HepG2 (cell line): ENCODE results near the gene FOXS1. TPM values are rescaled to one million over a fixed set of nuclear protein-coding genes. Genes with fewer than 3 reads are reported as not detected.

Source experiments
- ARNTL ChIP-seq: sonication (generic); formaldehyde crosslinking; IDR thresholded peaks from 2 replicates; pipeline ENCODE4 v1.4.0; 2020; ENCODE audit warnings: mild to moderate bottlenecking, missing genetic modification reagents
- CEBPZ ChIP-seq: IDR thresholded peaks from 2 replicates; pipeline ENCODE4 v1.6.1; 2012; ENCODE audit warnings: low read length, improper control_type of control experiment
- DPF2 ChIP-seq: sonication (generic); formaldehyde crosslinking; IDR thresholded peaks from 2 replicates; pipeline ENCODE4 v1.4.0; 2020; ENCODE audit warnings: mild to moderate bottlenecking, low read depth, missing genetic modification reagents, borderline replicate concordance
- E2F5 ChIP-seq: sonication (generic); formaldehyde crosslinking; conservative IDR thresholded peaks from 2 replicates; pipeline ENCODE4 v1.4.0; 2020; ENCODE audit warnings: missing genetic modification reagents
- ISX ChIP-seq: sonication (generic); formaldehyde crosslinking; conservative IDR thresholded peaks from 2 replicates; pipeline ENCODE4 v1.5.0; 2020; ENCODE audit warnings: missing genetic modification reagents
- JDP2 ChIP-seq: sonication (generic); formaldehyde crosslinking; IDR thresholded peaks from 2 replicates; pipeline ENCODE4 v1.8.1; 2022; ENCODE audit warnings: missing genetic modification reagents, borderline replicate concordance
- KAT2B ChIP-seq: fragments of 150-350 bp; IDR thresholded peaks from 2 replicates; pipeline ENCODE4 v1.6.1; 2014; ENCODE audit warnings: low read depth, low read length, borderline replicate concordance
- LCORL ChIP-seq, 2 experiments: fragments of 450-650 bp in 1 of 2; sonication (generic) in 1 of 2; formaldehyde crosslinking in 1 of 2; IDR thresholded peaks; 2 replicates each; pipeline versions ENCODE4 v1.5.0 to v1.6.1; 2017 to 2020; ENCODE audit warnings: antibody characterized with exemption in 1 of 2, missing genetic modification reagents in 1 of 2
- LRRFIP1 ChIP-seq: sonication (generic); formaldehyde crosslinking; conservative IDR thresholded peaks from 2 replicates; pipeline ENCODE4 v1.4.0; 2020; ENCODE audit warnings: missing genetic modification reagents
- MTF1 ChIP-seq: sonication (generic); formaldehyde crosslinking; IDR thresholded peaks from 2 replicates; pipeline ENCODE4 v1.5.0; 2020; ENCODE audit warnings: missing genetic modification reagents
- NR2C2 ChIP-seq: sonication (generic); formaldehyde crosslinking; IDR thresholded peaks from 2 replicates; pipeline ENCODE4 v1.4.0; 2020; ENCODE audit warnings: missing genetic modification reagents, mild to moderate bottlenecking, moderate library complexity, borderline replicate concordance
- STAG1 ChIP-seq: sonication (generic); formaldehyde crosslinking; IDR thresholded peaks from 2 replicates; pipeline ENCODE4 v1.4.0; 2020; ENCODE audit warnings: missing genetic modification reagents
- TBL1XR1 ChIP-seq: fragments of 150-350 bp; IDR thresholded peaks from 2 replicates; pipeline ENCODE4 v1.6.1; 2014; ENCODE audit warnings: borderline replicate concordance, low read length; ENCODE audit not compliant: partially characterized antibody
- TP53 ChIP-seq: sonication (generic); formaldehyde crosslinking; conservative IDR thresholded peaks from 2 replicates; pipeline ENCODE4 v1.4.0; 2020; ENCODE audit warnings: missing genetic modification reagents
- ZNF274 ChIP-seq: sonication (generic); formaldehyde crosslinking; IDR thresholded peaks from 2 replicates; pipeline ENCODE4 v1.5.1; 2020; ENCODE audit warnings: mild to moderate bottlenecking, missing genetic modification reagents
- ZNF598 ChIP-seq: sonication (generic); formaldehyde crosslinking; IDR thresholded peaks from 2 replicates; pipeline ENCODE4 v1.5.1; 2020; ENCODE audit warnings: mild to moderate bottlenecking, missing genetic modification reagents, borderline replicate concordance
- ZNF772 ChIP-seq: sonication (generic); formaldehyde crosslinking; IDR thresholded peaks from 2 replicates; pipeline ENCODE4 v1.5.0; 2020; ENCODE audit warnings: mild to moderate bottlenecking, missing genetic modification reagents
- polyA plus RNA-seq, 8 experiments: library from polyadenylated mRNA; depleted of rRNA in 3 of 8; stranded (reverse) in 7 of 8; unstranded in 1 of 8; fragments of >200 nt; fragmentation: Illumina TruSeq in 4 of 8; extraction: Trizol in 4 of 8; gene quantifications; 2 replicates each; pipeline versions ENCODE4 v1.2.1 to v1.2.3, GENCODE V29; 2011 to 2016; ENCODE audit warnings: low read depth in 4 of 8, missing spikeins in 1 of 8, mixed read lengths in 1 of 8; ENCODE audit not compliant: insufficient read depth in 1 of 8
- total RNA-seq, 5 experiments: library from RNA; depleted of rRNA; stranded (reverse); fragments of >200 nt; fragmentation: Illumina TruSeq; extraction: Trizol; gene quantifications; 2 replicates each; pipeline ENCODE4 v1.2.3, GENCODE V29; 2016; ENCODE audit warnings: low read depth in 1 of 5
- TF ChIP-seq, protein P1 (sequence below): sonication (generic); formaldehyde crosslinking; IDR thresholded peaks from 2 replicates; pipeline ENCODE4 v1.5.1; 2020; ENCODE audit warnings: mild to moderate bottlenecking, missing genetic modification reagents, moderate library complexity

FOXS1 gene
- total and polyA plus RNA-seq, 2 of the 13 experiments (the other 11 are each of a cell fraction or from before 2014, with no cell fraction given): not detected

DNA sequence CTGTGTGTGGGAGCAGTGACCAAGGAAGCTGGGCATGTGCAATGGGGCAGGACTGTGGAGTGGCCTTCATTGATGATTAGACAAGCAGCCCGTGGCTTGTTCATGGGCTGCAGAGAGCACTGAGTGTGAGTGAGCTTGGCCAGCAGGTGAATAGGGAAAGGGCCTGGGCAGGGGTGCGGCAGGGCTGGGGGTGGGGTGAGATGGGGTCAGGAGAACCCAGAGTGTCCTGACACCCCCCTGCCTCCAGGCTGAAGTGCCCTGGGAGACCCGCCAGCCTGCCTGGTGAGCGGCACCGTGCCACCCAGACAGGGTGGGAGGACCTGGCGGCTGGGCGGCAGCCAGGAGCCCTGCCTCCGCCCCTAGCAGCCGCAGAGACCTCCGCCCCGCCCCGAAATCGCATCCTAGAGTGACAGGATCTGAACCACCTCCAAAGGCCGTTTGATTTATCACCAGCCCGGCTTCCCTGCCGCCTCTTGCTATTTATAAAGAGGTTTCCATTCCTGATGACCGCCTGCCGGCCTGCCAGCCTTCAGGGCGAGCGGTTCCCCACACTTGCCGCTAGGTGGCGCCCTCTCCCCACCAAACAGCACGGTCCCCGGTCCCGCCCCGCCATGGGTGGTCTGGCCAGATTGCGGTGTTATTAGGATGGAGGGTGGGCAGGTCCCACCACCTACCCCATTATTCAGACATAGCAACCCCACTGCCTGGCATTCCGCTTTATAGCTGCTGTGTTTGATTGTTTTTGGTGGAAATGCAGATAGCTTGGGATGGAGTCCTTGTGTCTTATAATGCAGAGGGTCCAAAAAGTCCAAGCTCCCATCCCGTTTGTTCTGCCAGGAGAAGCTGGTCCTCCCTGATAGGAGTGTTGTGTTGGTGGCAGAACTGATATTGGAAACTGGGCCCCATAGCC, 22.7 kb downstream of the FOXS1 start (continued):
- TF ChIP-seq CEBPZ (no peak), LCORL (IDR thresholded peaks at IDR 0.05) (no peak), LCORL (CRISPR knock-in tag; IDR thresholded peaks at IDR 0.05) (peak; percentile 62), TP53 (CRISPR knock-in tag) (no peak), KAT2B (no peak), NR2C2 (CRISPR knock-in tag) (no peak), E2F5 (no peak), LRRFIP1 (CRISPR knock-in tag) (no peak), ZNF274 (CRISPR knock-in tag) (no peak), TBL1XR1 (no peak), ZNF598 (peak; percentile 71; the same call in 1 of the 2 replicates), STAG1 (CRISPR knock-in tag) (peak; percentile 98), ISX (CRISPR knock-in tag) (no peak), ARNTL (no peak), MTF1 (no peak), ZNF772 (CRISPR knock-in tag) (no peak), DPF2 (CRISPR knock-in tag) (no peak), JDP2 (CRISPR knock-in tag) (no peak)
- TF ChIP-seq, protein P1, sequence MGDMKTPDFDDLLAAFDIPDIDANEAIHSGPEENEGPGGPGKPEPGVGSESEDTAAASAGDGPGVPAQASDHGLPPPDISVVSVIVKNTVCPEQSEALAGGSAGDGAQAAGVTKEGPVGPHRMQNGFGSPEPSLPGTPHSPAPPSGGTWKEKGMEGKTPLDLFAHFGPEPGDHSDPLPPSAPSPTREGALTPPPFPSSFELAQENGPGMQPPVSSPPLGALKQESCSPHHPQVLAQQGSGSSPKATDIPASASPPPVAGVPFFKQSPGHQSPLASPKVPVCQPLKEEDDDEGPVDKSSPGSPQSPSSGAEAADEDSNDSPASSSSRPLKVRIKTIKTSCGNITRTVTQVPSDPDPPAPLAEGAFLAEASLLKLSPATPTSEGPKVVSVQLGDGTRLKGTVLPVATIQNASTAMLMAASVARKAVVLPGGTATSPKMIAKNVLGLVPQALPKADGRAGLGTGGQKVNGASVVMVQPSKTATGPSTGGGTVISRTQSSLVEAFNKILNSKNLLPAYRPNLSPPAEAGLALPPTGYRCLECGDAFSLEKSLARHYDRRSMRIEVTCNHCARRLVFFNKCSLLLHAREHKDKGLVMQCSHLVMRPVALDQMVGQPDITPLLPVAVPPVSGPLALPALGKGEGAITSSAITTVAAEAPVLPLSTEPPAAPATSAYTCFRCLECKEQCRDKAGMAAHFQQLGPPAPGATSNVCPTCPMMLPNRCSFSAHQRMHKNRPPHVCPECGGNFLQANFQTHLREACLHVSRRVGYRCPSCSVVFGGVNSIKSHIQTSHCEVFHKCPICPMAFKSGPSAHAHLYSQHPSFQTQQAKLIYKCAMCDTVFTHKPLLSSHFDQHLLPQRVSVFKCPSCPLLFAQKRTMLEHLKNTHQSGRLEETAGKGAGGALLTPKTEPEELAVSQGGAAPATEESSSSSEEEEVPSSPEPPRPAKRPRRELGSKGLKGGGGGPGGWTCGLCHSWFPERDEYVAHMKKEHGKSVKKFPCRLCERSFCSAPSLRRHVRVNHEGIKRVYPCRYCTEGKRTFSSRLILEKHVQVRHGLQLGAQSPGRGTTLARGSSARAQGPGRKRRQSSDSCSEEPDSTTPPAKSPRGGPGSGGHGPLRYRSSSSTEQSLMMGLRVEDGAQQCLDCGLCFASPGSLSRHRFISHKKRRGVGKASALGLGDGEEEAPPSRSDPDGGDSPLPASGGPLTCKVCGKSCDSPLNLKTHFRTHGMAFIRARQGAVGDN (CRISPR knock-in tag): peak; percentile 60
